H1 (cell line): ENCODE measurements around the gene CDYL. TPM values are rescaled to one million over a fixed set of nuclear protein-coding genes. Genes with fewer than 3 reads are reported as not detected.

Experiments
- CTCF ChIA-PET: fragments of 300-600 bp; sonication (Branson Sonifier 250); formaldehyde crosslinking; loops from one replicate; lab custom pipeline; 2021; ENCODE audit not compliant: partially characterized antibody; lab: Charles Lee
- POLR2A ChIA-PET: fragments of 300-600 bp; sonication (Branson Sonifier 250); formaldehyde crosslinking; loops from one replicate; lab custom pipeline; 2021; ENCODE audit warnings: inconsistent platforms; ENCODE audit not compliant: partially characterized antibody; lab: Charles Lee
- DNase-seq, 2 experiments: peaks; one replicate each; pipeline versions ENCODE4 v3.0.0 to v3.0.0-alpha.2; 2010 to 2022; ENCODE audit warnings: low spot score in 2 of 2, low read depth in 1 of 2, mixed read lengths in 1 of 2
- FAIRE-seq: peaks from 2 replicates; lab custom pipeline; 2011; peaks lifted over from hg19 to GRCh38; lab: Jason Lieb, UNC
- H2AFZ ChIP-seq: 2 replicates; pipeline ENCODE4 v1.8.1; 2012; ENCODE audit warnings: low read length, inconsistent platforms
- H2AK5ac ChIP-seq: 2 replicates; pipeline ENCODE4 v1.6.1; 2013; ENCODE audit warnings: low read depth, low read length
- H2BK120ac ChIP-seq: replicated peaks from 2 replicates; pipeline ENCODE3; 2013; ENCODE audit warnings: low read depth, low read length, inconsistent platforms
- H2BK12ac ChIP-seq: 2 replicates; pipeline ENCODE4 v1.6.1; 2013; ENCODE audit warnings: low read depth, low read length
- H2BK15ac ChIP-seq: 2 replicates; pipeline ENCODE4 v1.6.1; 2013; ENCODE audit warnings: low read length
- H2BK20ac ChIP-seq: 2 replicates; pipeline ENCODE4 v1.6.1; 2013; ENCODE audit warnings: low read length
- H2BK5ac ChIP-seq: 2 replicates; pipeline ENCODE4 v1.6.1; 2013; ENCODE audit warnings: low read depth, low read length
- H3K14ac ChIP-seq: 2 replicates; pipeline ENCODE4 v1.6.1; 2013; ENCODE audit warnings: inconsistent platforms; ENCODE audit not compliant: insufficient read length
- H3K18ac ChIP-seq: 2 replicates; pipeline ENCODE4 v1.6.1; 2013; ENCODE audit warnings: low read length; ENCODE audit errors: extremely low read depth
- H3K23ac ChIP-seq: 2 replicates; pipeline ENCODE4 v1.6.1; 2013; ENCODE audit warnings: inconsistent platforms; ENCODE audit not compliant: insufficient read length
- H3K23me2 ChIP-seq: 2 replicates; pipeline ENCODE4 v1.6.1; 2013; ENCODE audit warnings: low read depth, low read length
- H3K27ac ChIP-seq: 2 replicates; pipeline ENCODE4 v1.6.1; 2011; ENCODE audit warnings: low read depth, low read length, inconsistent platforms
- H3K27me3 ChIP-seq, 4 experiments: replicated peaks in 1 of 4; 1 replicate in 1 of 4; 2 replicates in 3 of 4; pipeline versions ENCODE4 v1.6.1 to v1.8.1; 2011 to 2013; ENCODE audit warnings: low read length in 3 of 4, mild to moderate bottlenecking in 3 of 4, inconsistent platforms in 2 of 4, mixed read lengths in 2 of 4, moderate library complexity in 1 of 4; ENCODE audit not compliant: control insufficient read depth in 3 of 4, insufficient read depth in 3 of 4; ENCODE audit errors: extremely low read depth in 1 of 4
- H3K36me3 ChIP-seq, 4 experiments: 2 replicates each; pipeline versions ENCODE4 v1.6.1 to v1.8.1; 2011 to 2013; ENCODE audit warnings: mild to moderate bottlenecking in 4 of 4, low read length in 3 of 4, moderate library complexity in 2 of 4, control low read depth in 1 of 4, inconsistent platforms in 1 of 4; ENCODE audit not compliant: insufficient read depth in 4 of 4, control insufficient read depth in 2 of 4
- H3K4ac ChIP-seq: replicated peaks from 2 replicates; pipeline ENCODE3; 2013; ENCODE audit warnings: low read length, low read depth, mixed read lengths, inconsistent platforms; ENCODE audit not compliant: insufficient read length
- H3K4me1 ChIP-seq, 4 experiments: replicated peaks in 1 of 4; 1 replicate in 1 of 4; 2 replicates in 3 of 4; pipeline versions ENCODE4 v1.6.1 to v1.8.1; 2011 to 2013; ENCODE audit warnings: low read length in 3 of 4, inconsistent platforms in 2 of 4, mixed read lengths in 1 of 4; ENCODE audit not compliant: insufficient read depth in 4 of 4, control insufficient read depth in 3 of 4
- H3K4me2 ChIP-seq, 2 experiments: 2 replicates each; pipeline versions ENCODE4 v1.6.1 to v1.8.1; 2011 to 2013; ENCODE audit warnings: low read depth in 2 of 2, low read length in 2 of 2, control low read depth in 1 of 2, inconsistent platforms in 1 of 2, mild to moderate bottlenecking in 1 of 2; ENCODE audit not compliant: insufficient read depth in 1 of 2
- H3K4me3 ChIP-seq, 4 experiments: fragments of 200-600, 300-600 bp in 1 of 4; sonication (generic), shearing (Covaris generic), sonication (Bioruptor Twin) in 1 of 4; 2 replicates each; pipeline versions ENCODE4 v1.5.1 to v1.8.1; 2011 to 2016; ENCODE audit warnings: low read length in 4 of 4, low read depth in 3 of 4, control low read depth in 2 of 4, inconsistent platforms in 2 of 4, mild to moderate bottlenecking in 2 of 4, mixed read lengths in 1 of 4, moderate library complexity in 1 of 4; ENCODE audit not compliant: insufficient read depth in 2 of 4; ENCODE audit errors: extremely low read depth in 1 of 4
- H3K56ac ChIP-seq: replicated peaks from 2 replicates; pipeline ENCODE3; 2013; ENCODE audit warnings: low read depth, mild to moderate bottlenecking, mixed read lengths, low read length, inconsistent platforms; ENCODE audit not compliant: insufficient read length
- H3K79me1 ChIP-seq: 2 replicates; pipeline ENCODE4 v1.6.1; 2013; ENCODE audit warnings: low read depth, low read length, control low read depth
- H3K79me2 ChIP-seq, 2 experiments: 2 replicates each; pipeline versions ENCODE4 v1.6.1 to v1.8.1; 2012 to 2013; ENCODE audit warnings: low read length in 2 of 2, mild to moderate bottlenecking in 2 of 2, inconsistent platforms in 1 of 2; ENCODE audit not compliant: insufficient read depth in 2 of 2, control insufficient read depth in 1 of 2
- H3K9ac ChIP-seq, 4 experiments: replicated peaks in 1 of 4; 1 replicate in 1 of 4; 2 replicates in 3 of 4; pipeline versions ENCODE4 v1.6.1 to v1.8.1; 2011 to 2013; ENCODE audit warnings: low read depth in 3 of 4, low read length in 3 of 4, control low read depth in 2 of 4, mild to moderate bottlenecking in 2 of 4, moderate library complexity in 2 of 4, inconsistent platforms in 1 of 4; ENCODE audit errors: extremely low read depth in 1 of 4
- H3K9me3 ChIP-seq, 2 experiments: 2 replicates each; pipeline versions ENCODE4 v1.6.1 to v1.8.1; 2012 to 2013; ENCODE audit warnings: mild to moderate bottlenecking in 2 of 2, moderate library complexity in 2 of 2, control low read depth in 1 of 2, inconsistent platforms in 1 of 2, low read depth in 1 of 2, low read length in 1 of 2, mixed read lengths in 1 of 2; ENCODE audit not compliant: insufficient read depth in 2 of 2
- H4K20me1 ChIP-seq, 2 experiments: replicated peaks in 1 of 2; 2 replicates each; pipeline versions ENCODE3 to v1.8.1; 2011 to 2013; ENCODE audit warnings: inconsistent platforms in 2 of 2, low read length in 2 of 2, mild to moderate bottlenecking in 1 of 2; ENCODE audit not compliant: insufficient read depth in 2 of 2, control insufficient read depth in 1 of 2
- H4K5ac ChIP-seq: 2 replicates; pipeline ENCODE4 v1.6.1; 2013; ENCODE audit warnings: low read length, low read depth, mixed read lengths, inconsistent platforms; ENCODE audit not compliant: insufficient read length
- H4K8ac ChIP-seq: 2 replicates; pipeline ENCODE4 v1.8.0; 2013; ENCODE audit warnings: mild to moderate bottlenecking, moderate library complexity, low read length, inconsistent platforms; ENCODE audit not compliant: insufficient read depth; ENCODE audit errors: extremely low read depth
- H4K91ac ChIP-seq: replicated peaks from 2 replicates; pipeline ENCODE3; 2013; ENCODE audit warnings: low read length, mixed read lengths, inconsistent platforms; ENCODE audit not compliant: insufficient read length
- BACH1 ChIP-seq: IDR thresholded peaks from 2 replicates; pipeline ENCODE4 v1.6.1; 2012; ENCODE audit warnings: low read length, improper control_type of control experiment
- BRCA1 ChIP-seq: IDR thresholded peaks from 2 replicates; pipeline ENCODE4 v1.6.1; 2012; ENCODE audit warnings: low read depth, low read length, improper control_type of control experiment
- GTF2F1 ChIP-seq: IDR thresholded peaks from 2 replicates; pipeline ENCODE4 v1.6.1; 2012; ENCODE audit warnings: low read depth, low read length, improper control_type of control experiment, borderline replicate concordance
- KDM5A ChIP-seq: fragments of 200-600 bp; IDR thresholded peaks from 2 replicates; pipeline ENCODE4 v1.7.1; 2012; ENCODE audit warnings: mild to moderate bottlenecking, low read length, inconsistent platforms, mixed read lengths
- NRF1 ChIP-seq: IDR thresholded peaks from 2 replicates; pipeline ENCODE4 v1.6.1; 2011; ENCODE audit warnings: mild to moderate bottlenecking, low read depth, low read length, improper control_type of control experiment
- PHF8 ChIP-seq: fragments of 200-600 bp; sonication (generic); conservative IDR thresholded peaks from 2 replicates; pipeline ENCODE4 v1.7.1; 2012; ENCODE audit warnings: low read depth, mild to moderate bottlenecking, inconsistent platforms, low read length, moderate library complexity
- POLR2A ChIP-seq, 2 experiments: IDR thresholded peaks; 1 replicate in 1 of 2; 2 replicates in 1 of 2; pipeline ENCODE4 v1.6.1; 2011; ENCODE audit warnings: low read depth in 2 of 2, low read length in 2 of 2, mild to moderate bottlenecking in 2 of 2; ENCODE audit errors: control extremely low read depth in 1 of 2
- SAP30 ChIP-seq: fragments of 300-600 bp; sonication (generic); IDR thresholded peaks from 2 replicates; pipeline ENCODE4 v1.7.1; 2012; ENCODE audit warnings: low read length, moderate library complexity, mild to moderate bottlenecking, inconsistent platforms; ENCODE audit not compliant: insufficient read depth, insufficient replicate concordance
- SIX5 ChIP-seq: IDR thresholded peaks from 2 replicates; pipeline ENCODE4 v1.6.1; 2011; ENCODE audit warnings: mild to moderate bottlenecking, low read depth, low read length
- SP4 ChIP-seq: IDR thresholded peaks from 2 replicates; pipeline ENCODE4 v1.6.1; 2012; ENCODE audit warnings: low read length, inconsistent platforms
- YY1 ChIP-seq: IDR thresholded peaks from 2 replicates; pipeline ENCODE4 v1.6.1; 2011; ENCODE audit warnings: low read depth, mild to moderate bottlenecking, low read length
- WGBS, 2 experiments: shearing (Covaris generic) in 1 of 2; methylation state at CpG; one replicate each; pipeline versions ENCODE4 v1.1.6 to v1.1.7; 2013 to 2015; ENCODE audit warnings: low lambda C conversion rate in 2 of 2, mixed read lengths in 2 of 2, inconsistent platforms in 1 of 2, low coverage in 1 of 2, missing lambda C conversion rate in 1 of 2; ENCODE audit not compliant: insufficient replicate concordance in 2 of 2, insufficient coverage in 1 of 2, insufficient read length in 1 of 2; ENCODE audit errors: extremely low coverage in 1 of 2, missing lambda C conversion rate in 1 of 2; 5-methylcytosine and 5-hydroxymethylcytosine counted together
- polyA plus RNA-seq, 7 experiments: library from polyadenylated mRNA; depleted of rRNA in 3 of 7; stranded (reverse) in 5 of 7; unstranded in 2 of 7; fragments of >200 nt in 5 of 7; fragments of 200-250 nt in 2 of 7; gene quantifications; 1 replicate in 5 of 7; 2 replicates in 1 of 7; 4 replicates in 1 of 7; pipeline versions ENCODE4 v1.2.1 to v1.2.3, GENCODE V29; 2011 to 2013; ENCODE audit warnings: missing spikeins in 2 of 7, mixed read lengths in 2 of 7
- total RNA-seq: library from RNA; stranded (reverse); fragmentation: NEBNext Ultra II Directional; extraction: Animal tissue kit (Norgen Biotek cat#: 25700); gene quantifications from 2 replicates; pipeline ENCODE4 v1.2.1, GENCODE V29; 2021
- TF ChIP-seq, protein P1 (sequence below), 3 experiments: IDR thresholded peaks; 1 replicate in 2 of 3; 2 replicates in 1 of 3; pipeline versions ENCODE4 v1.5.1 to v1.6.1; 2011; ENCODE audit warnings: low read length in 3 of 3, mild to moderate bottlenecking in 3 of 3, inconsistent platforms in 2 of 3, low read depth in 1 of 3, moderate library complexity in 1 of 3; ENCODE audit not compliant: insufficient read depth in 1 of 3; ENCODE audit errors: control extremely low read depth in 1 of 3

CDYL gene
- total and polyA plus RNA-seq, 2 of the 8 experiments (the other 6 are each of a cell fraction or from before 2014, with no cell fraction given) = 56.4 to 119 TPM

DNA sequence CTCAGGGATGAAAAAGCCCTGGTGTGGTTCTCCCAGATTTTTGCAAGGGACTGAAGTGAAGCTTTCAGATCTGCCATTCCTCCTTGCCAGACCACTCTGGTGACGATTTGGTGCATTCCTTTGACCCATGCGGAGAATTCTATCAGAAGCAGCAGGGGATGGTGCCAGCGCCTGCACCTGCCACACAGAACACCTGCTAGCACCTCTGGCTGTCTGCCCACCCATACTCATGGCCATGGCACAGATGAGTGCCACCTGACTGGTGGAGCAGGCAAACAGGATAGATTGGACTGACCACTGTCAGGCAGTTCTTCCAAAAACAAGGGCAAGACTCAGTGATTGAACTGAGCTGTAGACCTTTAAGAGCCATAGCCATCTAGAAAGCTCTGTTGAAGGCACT, 107.1 kb downstream of the CDYL start:
- Histone ChIP-seq H3K27ac (no peak overlapping the region), H4K5ac (no peak overlapping the region), H2AK5ac (no peak overlapping the region), H2BK12ac (no peak overlapping the region), H3K18ac (no peak overlapping the region), H2AFZ (no peak overlapping the region), H2BK20ac (no peak overlapping the region), H3K27me3 (no peaks in the 10 kb centered on the region; a peak in 1 of 7 replicates), H3K23ac (no peak overlapping the region), H2BK120ac (no peak overlapping the region), H3K23me2 (no peaks in the 10 kb centered on the region), H3K79me2 (peaks cover 30 to 100% of the 10 kb centered on the region in 2 experiments), H3K9me3 (no peaks in the 10 kb centered on the region), H3K9ac (no peak overlapping the region), H3K14ac (no peak overlapping the region), H2BK15ac (no peak overlapping the region), H4K20me1 (peaks cover 36 to 58% of the 10 kb centered on the region in 2 experiments), H3K4me3 (no peak overlapping the region), H3K56ac (no peak overlapping the region), H3K4ac (no peak overlapping the region), H3K36me3 (no peaks in the 10 kb centered on the region), H4K8ac (no peak overlapping the region), H2BK5ac (no peak overlapping the region), H3K4me1 (peaks cover 4 to 20% (median 14%) of the 10 kb centered on the region in 4 experiments; a peak in 6 of 7 replicates), H3K4me2 (0 out of 4 replicates have a peak overlapping the region, but pooled peaks of 1 of the 2 experiments have one; percentile 16), H3K79me1 (peaks cover 22% of the 10 kb centered on the region), H4K91ac (no peak overlapping the region)
- FAIRE-seq (no peak), DNase-seq (no peak)
- CTCF ChIA-PET = interaction anchor here (0.7 to 1.3 kb wide), 4 partner anchors 9 to 192 kb away, joined by 3 to 4 read pairs (median 3); no protein-coding TSS in a partner anchor
- POLR2A ChIA-PET = interaction anchor here (1.1 to 1.6 kb wide), 3 partner anchors 9 to 397 kb away, joined by 3 to 4 read pairs (median 3); no protein-coding TSS in a partner anchor
- 86% methylated on average over 3 of the region's 3 CpGs; no CpG with 5 or more reads in 1 of the 2 experiments for WGBS, 2 experiments
- TF ChIP-seq SP4 = no peak
- TF ChIP-seq BACH1 = no peak
- no peak for TF ChIP-seq SAP30
- no peak for TF ChIP-seq NRF1
- TF ChIP-seq SIX5 = no peak
- TF ChIP-seq POLR2A (IDR thresholded peaks at IDR 0.05; ENCODE audit: control extremely low read depth in 1 of 2, low read depth in 2 of 2, low read length in 2 of 2) = no peak
- no peak for TF ChIP-seq PHF8
- TF ChIP-seq GTF2F1 = no peak
- no peak for TF ChIP-seq YY1
- TF ChIP-seq BRCA1 = no peak
- TF ChIP-seq KDM5A = no peak
- TF ChIP-seq, protein P1, sequence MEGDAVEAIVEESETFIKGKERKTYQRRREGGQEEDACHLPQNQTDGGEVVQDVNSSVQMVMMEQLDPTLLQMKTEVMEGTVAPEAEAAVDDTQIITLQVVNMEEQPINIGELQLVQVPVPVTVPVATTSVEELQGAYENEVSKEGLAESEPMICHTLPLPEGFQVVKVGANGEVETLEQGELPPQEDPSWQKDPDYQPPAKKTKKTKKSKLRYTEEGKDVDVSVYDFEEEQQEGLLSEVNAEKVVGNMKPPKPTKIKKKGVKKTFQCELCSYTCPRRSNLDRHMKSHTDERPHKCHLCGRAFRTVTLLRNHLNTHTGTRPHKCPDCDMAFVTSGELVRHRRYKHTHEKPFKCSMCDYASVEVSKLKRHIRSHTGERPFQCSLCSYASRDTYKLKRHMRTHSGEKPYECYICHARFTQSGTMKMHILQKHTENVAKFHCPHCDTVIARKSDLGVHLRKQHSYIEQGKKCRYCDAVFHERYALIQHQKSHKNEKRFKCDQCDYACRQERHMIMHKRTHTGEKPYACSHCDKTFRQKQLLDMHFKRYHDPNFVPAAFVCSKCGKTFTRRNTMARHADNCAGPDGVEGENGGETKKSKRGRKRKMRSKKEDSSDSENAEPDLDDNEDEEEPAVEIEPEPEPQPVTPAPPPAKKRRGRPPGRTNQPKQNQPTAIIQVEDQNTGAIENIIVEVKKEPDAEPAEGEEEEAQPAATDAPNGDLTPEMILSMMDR (IDR thresholded peaks at IDR 0.05; ENCODE audit: control extremely low read depth in 1 of 3, insufficient read depth in 1 of 3, low read depth in 1 of 3, low read length in 3 of 3) = no peak
